ENCODE measurements around the gene GPR162.
A peak's percentile ranks its signal among the peaks of the same experiment; 100 is the strongest.

The GPR162 gene

DNA sequence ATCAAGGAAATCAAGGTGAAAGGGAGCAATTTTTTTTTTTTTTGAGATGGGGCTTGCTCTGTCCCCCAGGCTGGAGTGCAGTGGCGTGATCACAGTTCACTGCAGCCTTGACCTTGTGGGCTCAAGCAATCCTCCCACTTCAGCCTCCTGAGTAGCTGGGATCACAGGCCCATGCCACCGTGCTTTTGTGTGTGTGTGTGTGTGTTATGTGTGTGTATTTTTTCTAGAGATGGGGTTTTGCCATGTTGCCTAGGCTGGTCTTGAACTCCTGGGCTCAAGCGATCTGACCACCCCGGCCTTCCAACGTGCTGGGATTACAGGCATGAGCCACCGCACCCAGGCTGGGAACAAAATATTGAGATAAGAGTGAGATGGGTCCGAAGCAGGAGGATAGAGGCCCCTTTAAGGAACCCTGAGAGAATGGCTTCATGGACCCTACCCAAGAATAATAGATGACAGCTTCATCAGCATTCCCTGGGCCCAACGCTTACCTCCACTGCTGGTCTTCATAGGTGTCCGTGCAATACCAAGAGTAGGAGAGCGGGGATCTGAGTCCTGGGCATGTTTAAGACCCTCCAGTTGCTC is 28.4 kb downstream of the GPR162 start:
- POLR2A ChIA-PET = interaction anchor here (4.0 to 8.8 kb wide), 2 partner anchors 9 to 19 kb away, joined by 43 to 164 read pairs; partner anchors contain the start of genes GNB3, SPSB2 and TPI1
- CTCF ChIA-PET = interaction anchor here (2.1 to 18.1 kb wide), 3 partner anchors 19 to 96 kb away, joined by 15 to 316 read pairs (median 18); partner anchors contain the start of genes MLF2, P3H3 and TPI1
- peak overlapping the region; percentile 98 for H3K4me3 ChIP-seq (ENCODE audit: low read depth, low read length)
- TF ChIP-seq, protein P1, sequence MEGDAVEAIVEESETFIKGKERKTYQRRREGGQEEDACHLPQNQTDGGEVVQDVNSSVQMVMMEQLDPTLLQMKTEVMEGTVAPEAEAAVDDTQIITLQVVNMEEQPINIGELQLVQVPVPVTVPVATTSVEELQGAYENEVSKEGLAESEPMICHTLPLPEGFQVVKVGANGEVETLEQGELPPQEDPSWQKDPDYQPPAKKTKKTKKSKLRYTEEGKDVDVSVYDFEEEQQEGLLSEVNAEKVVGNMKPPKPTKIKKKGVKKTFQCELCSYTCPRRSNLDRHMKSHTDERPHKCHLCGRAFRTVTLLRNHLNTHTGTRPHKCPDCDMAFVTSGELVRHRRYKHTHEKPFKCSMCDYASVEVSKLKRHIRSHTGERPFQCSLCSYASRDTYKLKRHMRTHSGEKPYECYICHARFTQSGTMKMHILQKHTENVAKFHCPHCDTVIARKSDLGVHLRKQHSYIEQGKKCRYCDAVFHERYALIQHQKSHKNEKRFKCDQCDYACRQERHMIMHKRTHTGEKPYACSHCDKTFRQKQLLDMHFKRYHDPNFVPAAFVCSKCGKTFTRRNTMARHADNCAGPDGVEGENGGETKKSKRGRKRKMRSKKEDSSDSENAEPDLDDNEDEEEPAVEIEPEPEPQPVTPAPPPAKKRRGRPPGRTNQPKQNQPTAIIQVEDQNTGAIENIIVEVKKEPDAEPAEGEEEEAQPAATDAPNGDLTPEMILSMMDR (IDR thresholded peaks at IDR 0.05; ENCODE audit: insufficient read depth, low read length, missing control alignments) = no peak
- no peak for DNase-seq (ENCODE audit: low read depth, low spot score)

DNA sequence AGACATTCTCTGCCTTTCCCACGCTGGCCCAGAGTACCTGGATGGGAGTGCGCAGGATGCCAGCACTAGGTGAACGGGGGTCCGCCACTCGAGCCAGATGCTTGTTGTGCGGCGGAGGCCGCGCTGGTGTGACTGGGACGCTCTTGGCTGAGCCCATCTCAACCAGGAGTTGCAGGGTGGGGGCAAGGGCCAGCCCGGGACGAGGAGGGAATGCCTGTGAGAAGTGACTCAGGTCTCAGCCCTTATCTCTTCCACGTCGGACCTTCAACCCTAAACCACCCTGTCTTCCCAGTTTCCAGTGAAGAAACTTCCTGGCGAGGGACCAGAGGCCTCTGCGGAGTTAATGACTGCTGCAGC is 29.2 kb downstream of the GPR162 start:
- DNase-seq (ENCODE audit: low read depth, low spot score) = no peak
- TF ChIP-seq, protein P1 (IDR thresholded peaks at IDR 0.05; ENCODE audit: insufficient read depth, low read length, missing control alignments) = no peak
- ChIA-PET CTCF (interaction anchor here (1.2 to 18.1 kb wide), 6 partner anchors 9 to 97 kb away, joined by 5 to 316 read pairs (median 30); partner anchors contain the start of genes GNB3, MLF2, P3H3 and PTMS), POLR2A (interaction anchor here (0.8 to 8.8 kb wide), 7 partner anchors 10 to 151 kb away, joined by 3 to 164 read pairs (median 19); partner anchors contain the start of genes GNB3, P3H3, PTMS and SPSB2)
- peak overlapping the region; percentile 98 for H3K4me3 ChIP-seq (ENCODE audit: low read depth, low read length)

DNA sequence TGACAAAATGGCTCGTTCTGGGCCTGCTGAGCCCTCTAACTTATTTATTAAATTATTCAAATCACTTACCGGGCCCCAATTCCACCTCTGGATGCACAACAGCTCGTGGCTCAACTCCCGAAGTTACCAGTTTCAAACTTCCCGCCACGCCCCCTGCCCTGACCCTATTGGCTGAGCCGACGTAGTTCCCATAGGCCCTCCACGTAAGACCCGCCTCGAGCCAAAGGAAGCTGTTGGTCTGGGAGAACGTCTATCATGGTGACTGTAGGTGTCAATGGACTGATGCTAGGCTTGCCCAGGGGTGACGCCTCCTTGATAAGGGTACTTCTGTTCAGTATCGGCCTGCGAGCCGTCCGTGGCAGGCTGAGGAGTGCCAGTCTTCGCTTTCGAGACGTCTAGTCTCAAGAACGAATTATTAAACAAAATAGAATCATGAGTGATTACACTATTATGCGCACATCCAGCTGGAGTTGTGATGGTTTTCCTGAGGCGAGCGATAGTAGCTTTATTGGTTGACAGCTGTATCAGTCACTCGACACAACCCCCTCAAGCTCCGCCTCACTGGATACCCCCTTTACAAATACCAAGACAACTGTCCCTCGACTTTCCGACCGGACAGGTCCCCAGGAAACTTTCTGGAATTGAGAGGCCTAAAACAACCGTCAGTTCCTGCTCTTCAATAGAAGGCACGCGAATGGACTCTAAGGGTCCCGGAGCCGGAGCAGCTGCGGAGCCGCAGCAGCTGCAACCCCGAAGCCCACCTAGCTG is 29.7 kb downstream of the GPR162 start, which contains the start of gene CDCA3:
CDCA3 (minus strand) TSS at position 134 of the 768 bp plus-strand sequence. CDS start 334 bp downstream, outside the sequence.
- H3K4me3 ChIP-seq (ENCODE audit: low read depth, low read length) = peak within 1 kb of the TSS; percentile 98
- peak; percentile 93 for DNase-seq (ENCODE audit: low read depth, low spot score)
- TF ChIP-seq, protein P1 (IDR thresholded peaks at IDR 0.05; ENCODE audit: insufficient read depth, low read length, missing control alignments) = no peak
- CTCF ChIA-PET = interaction anchor here (1.2 to 18.1 kb wide), 7 partner anchors 10 to 98 kb away, joined by 3 to 316 read pairs (median 18); partner anchors contain the start of genes GNB3, MLF2, P3H3 and PTMS
- POLR2A ChIA-PET = interaction anchor here (0.7 to 8.8 kb wide), 11 partner anchors 10 to 312 kb away, joined by 3 to 164 read pairs (median 8); partner anchors contain the start of genes GNB3, MLF2, P3H3 and PTMS

DNA sequence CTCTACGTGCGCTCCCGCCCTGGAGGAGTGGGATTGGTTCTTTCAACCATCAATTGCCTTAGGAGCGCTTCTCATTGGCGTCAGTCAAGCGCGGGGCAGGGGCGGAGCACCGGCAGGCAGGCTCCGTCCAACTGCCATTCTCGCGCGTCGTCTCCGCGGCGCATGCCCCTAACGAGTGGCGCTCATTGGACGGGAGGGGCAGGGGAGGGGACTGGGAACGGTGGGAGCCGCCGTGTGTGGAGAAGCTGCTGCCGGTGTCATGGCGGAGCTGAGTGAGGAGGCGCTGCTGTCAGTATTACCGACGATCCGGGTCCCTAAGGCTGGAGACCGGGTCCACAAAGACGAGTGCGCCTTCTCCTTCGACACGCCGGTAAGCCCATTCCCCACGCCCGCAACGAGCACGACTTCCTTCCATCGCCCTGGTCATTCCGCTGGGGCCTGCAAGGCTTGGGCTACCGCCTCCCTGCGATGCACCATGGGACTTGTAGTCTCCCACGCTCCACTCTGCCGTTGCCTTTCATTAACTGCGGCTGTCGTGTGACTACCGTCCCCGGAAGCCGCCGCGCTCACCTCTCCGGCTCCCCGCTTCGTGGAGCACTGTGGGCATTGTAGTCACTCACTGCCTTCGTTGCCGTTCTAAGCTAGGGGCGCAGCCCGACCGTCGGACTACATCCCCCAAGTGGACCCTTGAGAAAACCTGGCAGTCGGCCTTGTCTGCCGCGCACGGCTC is 30.5 kb downstream of the GPR162 start, which contains the start of gene USP5:
USP5 (plus strand) TSS at position 230 of the 730 bp plus-strand sequence; CDS start at position 260, 30 bp downstream.
- CTCF ChIA-PET = interaction anchor here (1.1 to 18.1 kb wide), 9 partner anchors 11 to 168 kb away, joined by 3 to 316 read pairs (median 12); partner anchors contain the start of genes GNB3, MLF2, P3H3 and PTMS
- TF ChIP-seq, protein P1 (IDR thresholded peaks at IDR 0.05; ENCODE audit: insufficient read depth, low read length, missing control alignments) = no peak
- H3K4me3 ChIP-seq (ENCODE audit: low read depth, low read length) = peak within 1 kb of the TSS; percentile 98
- POLR2A ChIA-PET = interaction anchor here (1.0 to 8.8 kb wide), 11 partner anchors 11 to 313 kb away, joined by 3 to 164 read pairs (median 8); partner anchors contain the start of genes GNB3, MLF2, P3H3 and PTMS
- DNase-seq (ENCODE audit: low read depth, low spot score) = peak; percentile 97

DNA sequence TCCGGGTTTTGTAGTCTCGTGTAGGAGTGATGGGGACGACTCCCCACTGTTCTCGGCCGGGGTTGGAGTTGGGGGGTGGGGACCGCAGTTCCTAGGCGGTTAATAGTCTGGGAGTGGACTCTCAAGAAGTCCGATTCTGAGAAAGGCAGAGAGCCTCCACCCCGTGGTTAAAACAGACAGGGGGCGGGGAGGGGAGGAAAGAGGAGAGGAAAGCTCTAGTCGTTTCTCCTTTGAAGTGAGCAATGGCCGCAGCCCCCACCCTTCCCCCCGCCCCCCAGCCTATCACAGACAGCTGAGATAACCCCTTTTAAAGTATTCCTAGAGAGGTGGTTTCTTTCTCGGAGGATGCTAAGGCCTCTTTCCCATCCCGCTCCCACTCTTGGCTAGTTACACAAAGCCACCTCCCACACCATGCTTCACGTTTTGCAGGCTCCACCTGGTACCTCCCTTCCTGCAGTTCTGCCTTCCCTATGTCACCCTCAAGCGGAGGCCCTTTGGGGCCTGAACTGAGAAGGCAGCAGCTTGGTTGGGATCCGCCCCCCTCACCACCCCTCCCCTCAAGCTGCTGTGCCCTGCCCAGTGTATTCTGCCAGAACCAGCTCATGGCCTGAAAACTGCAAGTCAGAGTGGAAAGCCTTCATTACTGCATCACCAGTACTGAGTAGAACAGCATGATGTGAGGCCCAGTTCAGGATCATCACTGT is 31.2 kb downstream of the GPR162 start:
- CTCF ChIA-PET = interaction anchor here (0.6 to 18.1 kb wide), 9 partner anchors 11 to 255 kb away, joined by 3 to 316 read pairs (median 8); partner anchors contain the start of genes GNB3, MLF2, P3H3 and SPSB2
- POLR2A ChIA-PET = interaction anchor here (1.2 to 8.8 kb wide), 9 partner anchors 10 to 100 kb away, joined by 3 to 164 read pairs (median 16); partner anchors contain the start of genes GNB3, MLF2, P3H3 and PTMS
- DNase-seq (ENCODE audit: low read depth, low spot score) = no peak
- H3K4me3 ChIP-seq (ENCODE audit: low read depth, low read length) = peak overlapping the region; percentile 69
- TF ChIP-seq, protein P1 (IDR thresholded peaks at IDR 0.05; ENCODE audit: insufficient read depth, low read length, missing control alignments) = no peak
